GM12801 (cell line): ENCODE data around the gene GNG8.

ENCODE experiments used
- CTCF ChIP-seq: IDR thresholded peaks from one replicate; pipeline ENCODE4 v1.5.1; 2011; ENCODE audit warnings: control low read depth; ENCODE audit not compliant: insufficient read length; ENCODE audit errors: extremely low read depth

Gene GNG8

GRCh38 chr19:46654621-46655152 lies 18.7 kb upstream of the GNG8 start:
- no peak for TF ChIP-seq CTCF

- no peak for TF ChIP-seq CTCF
Observed at GRCh38 chr19:46650445-46650844, 14.4 kb upstream of the GNG8 start.

- TF ChIP-seq CTCF: no peak
Observed at GRCh38 chr19:46648961-46649960, 13.3 kb upstream of the GNG8 start.

GRCh38 chr19:46648060-46648960 lies 12.3 kb upstream of the GNG8 start:
- TF ChIP-seq CTCF: no peak

- no peak for TF ChIP-seq CTCF
Observed at GRCh38 chr19:46646402-46646801, 10.4 kb upstream of the GNG8 start.

GRCh38 chr19:46644720-46645119 lies 8.7 kb upstream of the GNG8 start:
- no peak for TF ChIP-seq CTCF

- no peak for TF ChIP-seq CTCF
Observed at GRCh38 chr19:46640656-46641055, 4.7 kb upstream of the GNG8 start.
